Retinal pigment epithelial cell (primary cell): ENCODE measurements around the gene ZNF497.
"Not testable (repeated sequence)": the region's sequence is repeated elsewhere in the genome, so short reads cannot be mapped to it uniquely, and the experiment has no call there.

Source experiments
- DNase-seq: peaks from one replicate; pipeline ENCODE4 v3.0.0-alpha.2; 2010; ENCODE audit warnings: low read depth
- H3K4me3 ChIP-seq: 2 replicates; pipeline ENCODE4 v1.5.1; 2011; ENCODE audit warnings: mild to moderate bottlenecking, low read length, control low read depth, moderate library complexity
- TF ChIP-seq, protein P1 (sequence below): conservative IDR thresholded peaks from 2 replicates; pipeline ENCODE4 v1.5.1; 2011; ENCODE audit warnings: low read depth, low read length, control low read depth, inconsistent platforms

The ZNF497 gene

GRCh38 chr19:58382997-58383603 lies 20.5 kb upstream of the ZNF497 start:
- DNase-seq, result no peak
- no peak overlapping the region for H3K4me3 ChIP-seq
- TF ChIP-seq, protein P1, sequence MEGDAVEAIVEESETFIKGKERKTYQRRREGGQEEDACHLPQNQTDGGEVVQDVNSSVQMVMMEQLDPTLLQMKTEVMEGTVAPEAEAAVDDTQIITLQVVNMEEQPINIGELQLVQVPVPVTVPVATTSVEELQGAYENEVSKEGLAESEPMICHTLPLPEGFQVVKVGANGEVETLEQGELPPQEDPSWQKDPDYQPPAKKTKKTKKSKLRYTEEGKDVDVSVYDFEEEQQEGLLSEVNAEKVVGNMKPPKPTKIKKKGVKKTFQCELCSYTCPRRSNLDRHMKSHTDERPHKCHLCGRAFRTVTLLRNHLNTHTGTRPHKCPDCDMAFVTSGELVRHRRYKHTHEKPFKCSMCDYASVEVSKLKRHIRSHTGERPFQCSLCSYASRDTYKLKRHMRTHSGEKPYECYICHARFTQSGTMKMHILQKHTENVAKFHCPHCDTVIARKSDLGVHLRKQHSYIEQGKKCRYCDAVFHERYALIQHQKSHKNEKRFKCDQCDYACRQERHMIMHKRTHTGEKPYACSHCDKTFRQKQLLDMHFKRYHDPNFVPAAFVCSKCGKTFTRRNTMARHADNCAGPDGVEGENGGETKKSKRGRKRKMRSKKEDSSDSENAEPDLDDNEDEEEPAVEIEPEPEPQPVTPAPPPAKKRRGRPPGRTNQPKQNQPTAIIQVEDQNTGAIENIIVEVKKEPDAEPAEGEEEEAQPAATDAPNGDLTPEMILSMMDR, result no peak

DNA sequence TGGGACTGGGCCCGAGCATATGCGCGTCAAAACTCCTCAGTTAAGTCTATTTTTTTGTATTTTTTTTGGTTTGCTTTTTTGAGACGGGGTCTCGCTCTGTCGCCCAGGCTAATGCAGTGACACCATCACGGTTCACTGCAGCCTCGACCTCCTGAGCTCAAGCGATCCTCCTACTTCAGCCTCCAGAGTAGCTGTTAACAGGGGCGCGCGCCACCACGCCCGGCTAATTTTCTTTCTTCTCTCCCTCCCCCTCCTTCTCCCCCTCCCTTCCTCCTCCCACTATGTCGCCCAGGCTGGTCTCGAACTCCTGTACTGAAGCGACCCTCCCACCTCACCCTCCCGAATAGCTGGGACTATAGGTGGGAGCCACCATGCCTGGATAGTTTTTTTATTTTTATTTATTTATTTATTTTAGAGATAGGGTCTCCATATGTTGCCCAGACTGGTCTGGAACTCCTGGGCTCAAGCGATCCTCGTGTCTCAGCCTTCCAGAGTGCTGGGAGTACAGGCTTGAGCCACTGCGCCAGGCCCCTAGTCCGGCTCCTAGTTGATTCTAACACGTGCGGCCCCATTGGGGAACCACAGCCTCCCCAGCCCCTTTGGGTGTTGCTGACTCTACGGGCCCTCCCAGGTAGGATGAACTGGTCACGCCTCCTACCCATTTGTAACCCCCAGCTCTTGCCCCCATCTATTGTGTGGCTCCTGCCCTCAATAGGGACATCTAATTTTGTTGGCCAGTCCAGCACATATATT lies 19.1 kb upstream of the ZNF497 start:
- peak overlapping the region; percentile 87 for H3K4me3 ChIP-seq
- TF ChIP-seq, protein P1, result no peak
- DNase-seq, result no peak

- TF ChIP-seq, protein P1, result no peak
- H3K4me3 ChIP-seq, result peak within 1 kb of the TSS; percentile 87
- DNase-seq, result peak; percentile 100
Measured at GRCh38 chr19:58380662-58381459, 18.3 kb upstream of the ZNF497 start, which contains the start of gene ZNF837. Gene ZNF837 (minus strand): TSS chr19:58381030. CDS start chr19:58369332, 11,698 bp downstream.

- H3K4me3 ChIP-seq, result peak overlapping the region; percentile 68
- DNase-seq, result no peak
- TF ChIP-seq, protein P1, result peak; percentile 2
Measured at GRCh38 chr19:58380037-58380661, 17.6 kb upstream of the ZNF497 start.

DNA sequence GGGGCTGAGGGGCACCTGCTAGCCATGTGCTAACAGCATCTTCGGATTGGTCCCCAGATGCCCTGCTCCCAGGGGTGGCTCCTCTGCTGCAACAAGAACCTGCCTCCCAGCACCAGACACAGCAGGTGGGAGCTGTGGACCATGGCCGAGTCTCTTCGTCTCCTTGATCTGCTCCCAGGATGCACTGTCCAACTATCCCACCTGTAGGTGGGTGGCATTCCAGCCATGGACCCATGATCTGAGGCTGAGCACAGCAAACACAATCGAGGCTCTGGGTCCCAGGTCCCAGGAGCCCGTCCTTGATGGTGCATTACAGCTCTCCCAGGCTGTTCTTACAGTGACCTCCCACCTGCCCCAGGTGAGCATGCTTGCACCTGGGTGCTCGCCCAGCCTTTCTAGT lies 16.7 kb upstream of the ZNF497 start:
- no peak for DNase-seq
- TF ChIP-seq, protein P1, result no peak
- no peak overlapping the region for H3K4me3 ChIP-seq

DNA sequence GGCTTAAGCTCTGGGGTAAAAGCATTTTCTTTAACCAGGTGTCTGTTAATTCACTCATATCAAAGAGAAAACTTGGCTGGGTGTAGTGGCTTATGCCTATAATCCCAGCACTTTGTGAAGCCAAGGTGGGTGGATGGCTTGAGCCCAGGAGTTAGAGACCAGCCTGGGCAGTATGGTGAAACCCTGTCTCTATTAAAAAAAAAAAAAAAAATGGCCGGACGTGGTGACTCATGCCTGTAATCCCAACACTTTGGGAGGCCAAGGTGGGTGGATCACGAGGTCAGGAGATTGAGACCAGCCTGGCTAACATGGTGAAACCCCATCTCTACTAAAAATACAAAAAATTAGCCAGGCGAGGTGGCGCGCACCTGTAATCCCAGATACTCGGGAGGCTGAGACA lies 14.2 kb upstream of the ZNF497 start:
- peak; percentile 48 for DNase-seq
- H3K4me3 ChIP-seq, result not testable (repeated sequence)

- DNase-seq, result no peak
- TF ChIP-seq, protein P1, result no peak
- no peak overlapping the region for H3K4me3 ChIP-seq
Measured at GRCh38 chr19:58374200-58374599, 11.6 kb upstream of the ZNF497 start.
